Measurements from ENCODE around the gene GLB1L. TPM values are rescaled to one million over a fixed set of nuclear protein-coding genes. Genes with fewer than 3 reads are reported as not detected.

GLB1L gene
- total and polyA plus RNA-seq, 4 donors: 2.3 to 5.2 (median 2.6) TPM

- WGBS: 97% methylated on average over 15 of the region's 15 CpGs
- no peaks in the 10 kb centered on the region for H3K9me3 ChIP-seq (ENCODE audit: control insufficient read depth in 4 of 4, low read length in 3 of 4)
- no peak for DNase-seq (ENCODE audit: low spot score)
- no peak for TF ChIP-seq RXRA (IDR thresholded peaks at IDR 0.05)
- TF ChIP-seq RAD21 (IDR thresholded peaks at IDR 0.05): no peak
- no peak for TF ChIP-seq FOXA1 (IDR thresholded peaks at IDR 0.05)
- TF ChIP-seq REST (IDR thresholded peaks at IDR 0.05): no peak
- TF ChIP-seq GABPA (IDR thresholded peaks at IDR 0.05 in 1 of 2, conservative IDR thresholded peaks at IDR 0.05 in 1 of 2): no peak
- TF ChIP-seq YY1 (IDR thresholded peaks at IDR 0.05): no peak
- TF ChIP-seq ZBTB33 (IDR thresholded peaks at IDR 0.05): no peak
- no peak for TF ChIP-seq CTCF (IDR thresholded peaks at IDR 0.05; ENCODE audit: low read depth, low read length, missing input control)
- no peak for TF ChIP-seq JUND (IDR thresholded peaks at IDR 0.05)
- TF ChIP-seq HNF4G (IDR thresholded peaks at IDR 0.05): no peak
- TF ChIP-seq NR2F2 (IDR thresholded peaks at IDR 0.05): no peak
- TF ChIP-seq MAX (IDR thresholded peaks at IDR 0.05): no peak
- no peak for TF ChIP-seq EGR1 (IDR thresholded peaks at IDR 0.05; ENCODE audit: low read depth in 2 of 2)
- no peak for TF ChIP-seq ATF3 (IDR thresholded peaks at IDR 0.05)
- TF ChIP-seq TAF1 (conservative IDR thresholded peaks at IDR 0.05): no peak
- TF ChIP-seq HNF4A (conservative IDR thresholded peaks at IDR 0.05): no peak
- TF ChIP-seq SP1 (IDR thresholded peaks at IDR 0.05): no peak
- TF ChIP-seq FOXA2 (IDR thresholded peaks at IDR 0.05): no peak
- peaks cover 11 to 32% (median 15%) of the 10 kb centered on the region in 4 donors for H3K36me3 ChIP-seq (ENCODE audit: control insufficient read depth in 4 of 4, insufficient read depth in 3 of 4, low read depth in 1 of 4, low read length in 3 of 4)
- no peak overlapping the region for H3K27ac ChIP-seq (ENCODE audit: low read depth in 1 of 2, low read length in 2 of 2)
- H3K4me1 ChIP-seq (ENCODE audit: control insufficient read depth in 4 of 4, insufficient read depth in 4 of 4, low read length in 3 of 4): peaks cover 1 to 19% (median 12%) of the 10 kb centered on the region in 4 donors
- no peak overlapping the region for H3K9ac ChIP-seq (ENCODE audit: low read depth in 1 of 2, low read length in 2 of 2)
- no peak overlapping the region for H3K4me3 ChIP-seq (ENCODE audit: low read depth in 1 of 3, low read length in 3 of 3)
- H3K27me3 ChIP-seq (ENCODE audit: control insufficient read depth in 4 of 4, insufficient read depth in 4 of 4, low read length in 3 of 4): no peaks in the 10 kb centered on the region
Measured at GRCh38 chr2:219214141-219214540, 31.1 kb downstream of the GLB1L start.
